Fibroblast of skin of right quadriceps (primary cell): Measurements from ENCODE around the gene GOLT1B.

Experiments used
- DNase-seq: peaks from one replicate; pipeline ENCODE4 v3.0.0-alpha.2; 2013

Gene GOLT1B

DNA sequence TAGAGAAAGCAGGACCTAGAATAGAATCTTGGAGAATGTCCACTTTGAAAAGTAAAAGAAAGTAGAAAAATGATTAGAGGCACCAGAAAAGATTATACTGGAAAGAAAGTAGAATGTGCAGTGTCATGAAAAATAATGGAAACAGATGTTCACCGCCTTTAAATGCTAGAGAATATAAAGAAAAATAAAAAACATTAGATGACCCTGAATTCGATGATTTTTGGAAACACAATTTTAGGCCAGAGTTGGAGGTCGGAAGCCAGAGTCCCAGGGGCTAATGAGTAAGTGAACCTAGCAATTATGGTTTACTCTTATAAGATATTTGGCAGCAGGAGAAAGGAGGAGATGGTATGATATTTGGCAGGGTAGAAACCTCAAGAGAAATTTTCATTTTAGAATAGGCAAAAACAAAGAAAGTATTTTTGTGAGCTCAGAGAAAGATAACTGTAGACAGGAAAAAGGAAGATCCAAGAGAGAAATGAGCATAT lies 65.4 kb downstream of the GOLT1B start:
- DNase-seq: no peak
